Pancreas (tissue), 10 donors: ENCODE results near the gene ITGB5. TPM values are rescaled to one million over a fixed set of nuclear protein-coding genes. Genes with fewer than 3 reads are reported as not detected.
"Not testable (repeated sequence)": the region's sequence is repeated elsewhere in the genome, so short reads cannot be mapped to it uniquely, and the experiment has no call there.

Experiments used
- ATAC-seq, 4 donors: fragments of 200-7000 bp; cut with Tn5 transposase; one replicate each; pipeline versions ENCODE4 v1.8.0 to v1.9.1; 2020; ENCODE audit warnings: mild to moderate bottlenecking in 4 of 4, moderate library complexity in 4 of 4
- DNase-seq, 6 donors: peaks; one replicate each; pipeline ENCODE4 v3.0.0-alpha.2; 2020
- FAIRE-seq: peaks from 2 replicates; lab custom pipeline; 2012; peaks lifted over from hg19 to GRCh38; lab: Jason Lieb, UNC
- H3K27ac ChIP-seq, 4 donors: fragments of 200-600 bp; sonication (generic); 1 replicate in 3 of 4; 2 replicates in 1 of 4; pipeline versions ENCODE4 v1.5.0 to v1.8.0; 2020
- H3K27me3 ChIP-seq, 4 donors: fragments of 200-600 bp; one replicate each; pipeline ENCODE4 v1.8.0; 2021
- H3K36me3 ChIP-seq, 3 donors: fragments of 200-600 bp; sonication (generic) in 1 of 3; one replicate each; pipeline versions ENCODE4 v1.5.0 to v1.8.0; 2020 to 2021
- H3K4me1 ChIP-seq, 3 donors: fragments of 200-600 bp; one replicate each; pipeline ENCODE4 v1.8.0; 2021
- H3K4me3 ChIP-seq, 4 donors: fragments of 200-600 bp; sonication (generic) in 2 of 4; one replicate each; pipeline versions ENCODE4 v1.5.0 to v1.8.0; 2020 to 2021
- H3K9me3 ChIP-seq, 4 donors: fragments of 200-600 bp; one replicate each; pipeline ENCODE4 v1.8.0; 2021
- WGBS, 2 donors: extraction: QIAGEN DNeasy Blood & Tissue Kit; methylation state at CpG; one replicate each; pipeline ENCODE4 v1.1.7; 2013; 5-methylcytosine and 5-hydroxymethylcytosine counted together
- intact Hi-C, 3 donors: fragments of 100-400 bp; cut with DNase I; formaldehyde crosslinking; loops; one replicate each; pipeline versions ENCODE4 v1.11.1 to v1.14.2; 2022
- polyA plus RNA-seq, 2 donors: library from polyadenylated mRNA; stranded (reverse); fragments of 200-250 nt; gene quantifications; one replicate each; pipeline ENCODE4 v1.2.3, GENCODE V29; 2013
- total RNA-seq, 6 donors: library from RNA; stranded (reverse); fragmentation: NEBNext Ultra II Directional in 4 of 6; extraction: Animal tissue kit (Norgen Biotek cat#: 25700) in 4 of 6; gene quantifications; one replicate each; pipeline versions ENCODE4 v1.2.1 to v1.2.4, GENCODE V29; 2021 to 2023
- TF ChIP-seq, protein P1 (sequence below), 4 donors: fragments of 200-600 bp; sonication (generic) in 3 of 4; IDR thresholded peaks; one replicate each; pipeline versions ENCODE4 v1.5.0 to v1.8.0; 2021; ENCODE audit warnings: antibody characterized with exemption in 4 of 4
- donor health status: healthy with polysubstance abuse.
- donor health status: DM: no; HTN: no; CAD: no; lungs with moderate emphysema.
- donor health status: DM: no; HTN: no; CAD: no.
- donor health status: control.
- donor health status: control.
- donor health status: Bipolar disorder and iron deficiency.
- donor health status: DM: yes; HTN: yes; CAD: no.
- donor health status: DM: no; HTN: no; CAD: no.
- donor health status: DM: no; HTN: no; CAD: no.
- donor health status: DM: yes; HTN: yes; CAD: no.

ITGB5 gene
- total and polyA plus RNA-seq, 8 donors: 9.5 to 69.9 (median 24.5) TPM

DNA sequence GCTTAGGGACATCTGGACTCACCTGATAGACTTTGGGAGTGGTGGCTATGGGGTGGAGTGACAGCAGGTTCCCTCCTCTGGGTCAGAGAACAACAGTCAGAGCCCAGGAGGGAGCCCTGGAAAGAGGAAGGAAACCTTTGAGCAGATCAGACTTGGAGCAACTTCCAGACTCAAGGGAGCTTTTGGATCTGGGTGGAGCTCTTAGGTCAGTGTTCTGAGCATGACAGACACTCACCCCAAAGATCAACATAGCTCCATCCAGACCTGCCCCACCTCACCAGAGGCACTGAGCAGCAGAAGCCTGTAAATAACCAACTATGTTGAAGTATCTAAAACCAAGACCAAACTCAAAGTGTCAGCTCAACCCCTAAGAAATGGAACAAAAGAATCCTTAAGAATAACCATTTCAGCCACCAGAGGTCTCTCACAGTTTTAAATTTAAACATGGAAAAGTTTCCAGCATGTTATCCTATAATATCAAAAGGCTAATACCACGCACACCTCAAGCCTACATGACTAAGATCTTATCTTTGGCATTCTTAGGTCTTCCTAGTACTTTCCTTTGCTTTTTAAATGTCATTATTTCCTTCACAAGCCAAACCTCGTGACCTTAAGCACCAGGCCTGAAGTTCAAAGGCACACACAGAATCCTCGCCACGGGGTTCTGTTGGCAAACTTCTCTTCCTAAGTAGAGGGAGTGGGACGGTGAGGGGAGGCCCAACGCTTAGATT, 100.5 kb downstream of the ITGB5 start:
- H3K4me3 ChIP-seq: no peak overlapping the region
- no peaks in the 10 kb centered on the region for H3K36me3 ChIP-seq
- intact Hi-C loops: no loop called here
- no peaks in the 10 kb centered on the region for H3K27me3 ChIP-seq
- peaks cover 0 to 3% (median 0%) of the 10 kb centered on the region in 3 donors for H3K4me1 ChIP-seq
- H3K9me3 ChIP-seq: no peaks in the 10 kb centered on the region
- no peak for DNase-seq
- WGBS, 2 donors: 74 to 84% methylated on average over 6 of the region's 6 CpGs
- TF ChIP-seq, protein P1, sequence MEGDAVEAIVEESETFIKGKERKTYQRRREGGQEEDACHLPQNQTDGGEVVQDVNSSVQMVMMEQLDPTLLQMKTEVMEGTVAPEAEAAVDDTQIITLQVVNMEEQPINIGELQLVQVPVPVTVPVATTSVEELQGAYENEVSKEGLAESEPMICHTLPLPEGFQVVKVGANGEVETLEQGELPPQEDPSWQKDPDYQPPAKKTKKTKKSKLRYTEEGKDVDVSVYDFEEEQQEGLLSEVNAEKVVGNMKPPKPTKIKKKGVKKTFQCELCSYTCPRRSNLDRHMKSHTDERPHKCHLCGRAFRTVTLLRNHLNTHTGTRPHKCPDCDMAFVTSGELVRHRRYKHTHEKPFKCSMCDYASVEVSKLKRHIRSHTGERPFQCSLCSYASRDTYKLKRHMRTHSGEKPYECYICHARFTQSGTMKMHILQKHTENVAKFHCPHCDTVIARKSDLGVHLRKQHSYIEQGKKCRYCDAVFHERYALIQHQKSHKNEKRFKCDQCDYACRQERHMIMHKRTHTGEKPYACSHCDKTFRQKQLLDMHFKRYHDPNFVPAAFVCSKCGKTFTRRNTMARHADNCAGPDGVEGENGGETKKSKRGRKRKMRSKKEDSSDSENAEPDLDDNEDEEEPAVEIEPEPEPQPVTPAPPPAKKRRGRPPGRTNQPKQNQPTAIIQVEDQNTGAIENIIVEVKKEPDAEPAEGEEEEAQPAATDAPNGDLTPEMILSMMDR (IDR thresholded peaks at IDR 0.05): no peak
- no peak for FAIRE-seq
- ATAC-seq: peak in 3 of 4 donors; percentile 25 to 41 (median 26)
- H3K27ac ChIP-seq: no peak overlapping the region

DNA sequence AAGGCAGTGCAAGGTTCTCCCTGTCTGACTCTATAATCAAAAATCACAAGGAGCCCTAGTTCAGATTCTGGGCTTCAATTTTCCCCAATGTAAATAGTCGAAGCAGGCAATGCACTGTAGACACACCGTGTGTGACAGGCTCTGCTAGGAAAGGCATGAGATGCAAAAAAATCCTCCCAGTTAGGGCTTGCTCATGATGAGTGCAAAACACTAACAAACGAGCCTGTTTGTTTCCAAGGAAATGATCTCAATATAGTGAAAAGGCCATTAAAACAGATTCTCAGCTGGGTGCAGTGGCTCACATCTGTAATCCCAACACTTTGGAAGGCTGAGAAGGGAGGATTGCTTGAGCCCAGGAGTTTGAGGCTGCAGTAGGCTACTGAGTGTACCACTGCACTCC, 101.2 kb downstream of the ITGB5 start:
- peak in 1 of 4 donors; percentile 34 for ATAC-seq

DNA sequence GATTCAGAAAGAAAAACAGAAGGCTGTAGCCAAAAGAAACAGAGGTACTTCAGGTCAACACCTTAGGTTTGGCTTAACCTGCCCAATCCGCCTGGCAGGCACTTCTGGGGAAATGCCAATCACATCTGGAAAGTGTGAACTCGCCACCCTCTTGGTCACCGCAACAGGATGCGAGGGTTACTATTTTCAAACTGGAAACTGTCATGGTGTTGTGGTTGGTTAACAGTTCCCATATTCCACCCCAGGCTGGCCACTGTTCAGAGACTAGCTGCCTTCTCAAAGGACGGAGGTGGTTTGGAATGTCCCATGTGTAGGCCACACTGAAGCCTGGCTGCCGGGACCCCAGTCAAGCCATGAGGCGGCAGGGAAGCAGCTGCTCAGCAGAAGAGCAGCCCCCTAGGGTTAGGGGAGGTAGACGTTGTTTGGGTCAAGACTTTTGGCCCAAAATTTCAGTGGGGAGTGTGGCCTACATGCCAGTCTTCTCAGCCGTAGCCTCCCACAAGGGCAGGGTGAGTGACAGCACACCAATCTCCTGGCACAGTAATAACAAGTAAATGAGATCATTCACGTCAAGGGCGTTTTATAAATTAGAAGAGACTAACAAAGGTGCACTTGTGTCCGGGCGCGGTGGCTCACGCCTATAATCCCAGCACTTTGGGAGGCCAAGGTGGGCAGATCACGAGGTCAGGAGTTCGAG, 102.3 kb downstream of the ITGB5 start:
- no peak for DNase-seq
- intact Hi-C loops: no loop called here
- peak in 1 of 4 donors; percentile 25 for ATAC-seq
- 80 to 83% methylated on average over 17 of the region's 17 CpGs for WGBS, 2 donors
- TF ChIP-seq, protein P1 (IDR thresholded peaks at IDR 0.05): no peak
- peaks cover 0 to 3% (median 0%) of the 10 kb centered on the region in 3 donors for H3K4me1 ChIP-seq
- no peak overlapping the region for H3K27ac ChIP-seq
- no peak for FAIRE-seq
- no peaks in the 10 kb centered on the region for H3K9me3 ChIP-seq
- no peak overlapping the region for H3K4me3 ChIP-seq
- H3K27me3 ChIP-seq: no peaks in the 10 kb centered on the region
- H3K36me3 ChIP-seq: no peaks in the 10 kb centered on the region

More for the DNA sequence above, 101.2 kb downstream of the ITGB5 start:
- Histone ChIP-seq H3K27me3 (no peaks in the 10 kb centered on the region), H3K9me3 (no peaks in the 10 kb centered on the region), H3K36me3 (no peaks in the 10 kb centered on the region), H3K27ac (no peak overlapping the region), H3K4me1 (peaks cover 0 to 3% (median 0%) of the 10 kb centered on the region in 3 donors), H3K4me3 (no peak overlapping the region)
- no peak for DNase-seq
- TF ChIP-seq, protein P1 (IDR thresholded peaks at IDR 0.05): no peak
- 78 to 82% methylated on average over 3 of the region's 3 CpGs for WGBS, 2 donors
- intact Hi-C loops: no loop called here
- FAIRE-seq: no peak

DNA sequence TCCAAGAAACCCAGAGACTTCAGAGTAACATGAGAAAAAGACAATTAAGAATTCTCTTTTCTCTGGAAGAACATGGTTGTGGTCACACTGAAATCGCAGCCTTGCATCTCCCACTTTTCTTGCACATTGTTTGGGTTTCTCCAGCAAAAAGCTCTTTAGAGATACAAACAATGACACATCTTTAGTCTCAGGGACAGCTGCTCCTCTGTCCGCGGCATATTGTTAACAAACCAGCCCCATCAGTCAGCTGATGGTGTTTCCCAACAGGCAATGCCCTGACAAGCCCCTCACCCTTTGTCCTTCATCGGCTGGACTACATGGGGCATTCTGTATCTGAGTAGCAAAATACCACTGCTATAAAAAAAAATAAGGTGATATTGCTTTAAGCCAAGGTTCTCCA, 103.5 kb downstream of the ITGB5 start:
- H3K27ac ChIP-seq: no peak overlapping the region
- no peaks in the 10 kb centered on the region for H3K9me3 ChIP-seq
- H3K4me3 ChIP-seq: no peak overlapping the region
- no peaks in the 10 kb centered on the region for H3K36me3 ChIP-seq
- no peaks in the 10 kb centered on the region for H3K27me3 ChIP-seq
- no peak for FAIRE-seq
- 94 to 97% methylated on average over 4 of the region's 4 CpGs for WGBS, 2 donors
- no peak for ATAC-seq
- peaks cover 0 to 3% (median 0%) of the 10 kb centered on the region in 3 donors for H3K4me1 ChIP-seq
- intact Hi-C loops: no loop called here
- DNase-seq: no peak
- TF ChIP-seq, protein P1 (IDR thresholded peaks at IDR 0.05): no peak

DNA sequence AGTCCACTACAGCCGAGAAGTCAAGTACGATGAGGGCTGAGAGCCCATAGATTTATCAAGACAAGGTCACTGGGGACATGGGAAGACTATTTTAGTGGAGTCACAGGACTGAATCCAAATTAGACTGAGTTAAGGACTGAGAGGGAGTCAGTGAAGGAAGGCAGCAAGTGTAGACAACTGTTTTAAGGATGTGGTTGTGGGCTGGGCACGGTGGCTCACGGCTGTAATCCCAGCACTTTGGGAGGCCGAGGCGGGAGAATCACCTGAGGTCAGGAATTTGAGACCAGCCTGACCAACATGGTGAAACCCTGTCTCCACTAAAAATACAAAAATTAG, 104.8 kb downstream of the ITGB5 start:
- H3K36me3 ChIP-seq, intact Hi-C loops, FAIRE-seq, H3K9me3 ChIP-seq, ATAC-seq, H3K27me3 ChIP-seq, H3K4me1 ChIP-seq, H3K27ac ChIP-seq, DNase-seq, H3K4me3 ChIP-seq: not testable (repeated sequence)
- 90 to 95% methylated on average over 6 of the region's 6 CpGs for WGBS, 2 donors
